ENCODE data around the gene PAX8.
A peak's percentile ranks its signal among the peaks of the same experiment; 100 is the strongest.

The PAX8 gene

DNA sequence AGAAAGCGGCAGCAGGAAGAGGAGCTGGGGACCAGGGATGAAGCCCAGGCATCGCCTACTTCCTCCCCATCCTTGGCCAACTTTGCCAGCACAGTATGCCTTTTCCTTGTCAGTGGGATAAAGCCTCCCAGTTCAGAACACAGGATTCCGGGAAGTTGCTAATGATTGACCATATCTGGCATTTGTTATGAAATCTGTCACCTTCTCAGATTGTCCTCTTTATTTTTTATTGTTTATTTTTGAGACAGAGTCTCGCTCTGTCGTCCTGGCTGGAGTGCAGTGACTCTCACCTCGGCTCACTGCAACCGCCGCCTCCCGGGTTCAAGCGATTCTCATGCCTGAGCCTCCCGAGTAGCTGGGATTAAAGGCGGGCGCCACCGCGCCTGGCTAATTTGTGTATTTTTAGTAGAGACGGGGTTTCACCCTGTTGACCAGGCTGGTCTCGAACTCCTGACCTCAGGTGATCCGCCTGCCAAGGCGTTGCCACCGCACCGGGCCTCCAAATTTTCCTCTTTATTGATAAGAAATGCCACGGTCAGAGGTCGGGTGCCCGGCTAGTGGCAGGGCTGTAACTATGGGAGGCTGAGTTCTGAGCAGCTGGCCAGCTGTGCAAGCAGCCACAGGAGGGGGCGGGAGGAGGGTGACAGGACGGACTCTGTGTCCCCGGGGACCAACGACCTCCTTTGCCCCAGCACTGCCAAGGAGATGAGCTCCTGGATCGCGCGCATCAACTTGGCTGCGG is 80.5 kb downstream of the PAX8 start:
- peak overlapping the region; percentile 33 for H3K4me3 ChIP-seq (ENCODE audit: low read depth, low read length)
- no peak for DNase-seq (ENCODE audit: low read depth)
- TF ChIP-seq, protein P1, sequence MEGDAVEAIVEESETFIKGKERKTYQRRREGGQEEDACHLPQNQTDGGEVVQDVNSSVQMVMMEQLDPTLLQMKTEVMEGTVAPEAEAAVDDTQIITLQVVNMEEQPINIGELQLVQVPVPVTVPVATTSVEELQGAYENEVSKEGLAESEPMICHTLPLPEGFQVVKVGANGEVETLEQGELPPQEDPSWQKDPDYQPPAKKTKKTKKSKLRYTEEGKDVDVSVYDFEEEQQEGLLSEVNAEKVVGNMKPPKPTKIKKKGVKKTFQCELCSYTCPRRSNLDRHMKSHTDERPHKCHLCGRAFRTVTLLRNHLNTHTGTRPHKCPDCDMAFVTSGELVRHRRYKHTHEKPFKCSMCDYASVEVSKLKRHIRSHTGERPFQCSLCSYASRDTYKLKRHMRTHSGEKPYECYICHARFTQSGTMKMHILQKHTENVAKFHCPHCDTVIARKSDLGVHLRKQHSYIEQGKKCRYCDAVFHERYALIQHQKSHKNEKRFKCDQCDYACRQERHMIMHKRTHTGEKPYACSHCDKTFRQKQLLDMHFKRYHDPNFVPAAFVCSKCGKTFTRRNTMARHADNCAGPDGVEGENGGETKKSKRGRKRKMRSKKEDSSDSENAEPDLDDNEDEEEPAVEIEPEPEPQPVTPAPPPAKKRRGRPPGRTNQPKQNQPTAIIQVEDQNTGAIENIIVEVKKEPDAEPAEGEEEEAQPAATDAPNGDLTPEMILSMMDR (IDR thresholded peaks at IDR 0.05; ENCODE audit: control insufficient read depth, extremely low read depth, insufficient read depth) = no peak

DNA sequence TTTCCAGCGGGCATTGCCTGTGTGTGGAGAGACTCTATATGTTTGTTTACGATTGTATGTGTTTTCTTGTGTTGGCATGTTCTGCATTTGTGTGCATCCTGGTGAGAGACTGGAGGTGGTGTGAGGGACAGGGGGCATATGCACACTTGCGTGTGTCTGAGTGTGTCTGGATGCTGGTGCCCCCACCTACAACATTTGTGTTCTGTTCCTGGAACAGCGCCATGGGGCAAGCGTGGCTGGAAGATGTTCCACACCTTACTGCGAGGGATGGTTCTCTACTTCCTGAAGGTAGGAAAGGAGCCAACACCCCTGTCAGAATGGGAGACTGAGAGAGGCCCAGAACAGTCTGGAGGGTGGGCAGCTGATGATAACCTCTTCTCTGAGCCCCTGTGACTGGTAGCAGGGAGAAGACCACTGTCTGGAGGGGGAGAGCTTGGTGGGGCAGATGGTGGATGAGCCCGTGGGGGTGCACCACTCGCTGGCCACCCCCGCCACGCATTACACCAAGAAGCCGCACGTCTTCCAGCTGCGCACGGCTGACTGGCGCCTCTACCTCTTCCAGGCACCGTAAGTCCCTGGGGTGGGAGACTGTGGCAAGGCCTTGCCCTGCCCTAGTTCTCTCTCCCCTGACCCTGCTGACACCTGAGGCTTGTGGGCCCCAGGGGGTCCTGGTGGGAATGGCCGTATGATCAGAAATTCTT is 81.2 kb downstream of the PAX8 start:
- TF ChIP-seq, protein P1 (IDR thresholded peaks at IDR 0.05; ENCODE audit: control insufficient read depth, extremely low read depth, insufficient read depth) = no peak
- no peak overlapping the region for H3K4me3 ChIP-seq (ENCODE audit: low read depth, low read length)
- no peak for DNase-seq (ENCODE audit: low read depth)

DNA sequence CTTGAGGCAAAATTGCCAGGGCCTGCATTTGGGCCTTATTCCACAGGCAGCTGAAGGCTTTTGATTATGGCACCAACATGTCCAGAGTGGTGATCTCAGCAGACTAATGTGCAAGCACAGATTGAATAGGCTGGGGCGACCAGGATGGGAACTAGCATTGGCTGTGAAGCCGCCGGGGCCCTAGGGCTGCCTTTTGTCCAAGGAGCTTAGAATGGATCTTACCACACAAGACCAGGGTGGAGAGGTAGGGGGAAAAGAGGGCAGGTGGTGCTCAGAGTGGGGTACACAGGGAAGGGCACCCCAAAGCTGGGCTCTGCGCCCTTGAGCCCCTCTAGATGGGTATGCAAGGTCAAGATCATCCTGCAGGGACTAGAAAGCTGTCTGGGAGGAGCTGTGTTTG is 81.9 kb downstream of the PAX8 start:
- DNase-seq (ENCODE audit: low read depth) = no peak
- no peak overlapping the region for H3K4me3 ChIP-seq (ENCODE audit: low read depth, low read length)
- TF ChIP-seq, protein P1 (IDR thresholded peaks at IDR 0.05; ENCODE audit: control insufficient read depth, extremely low read depth, insufficient read depth) = no peak

DNA sequence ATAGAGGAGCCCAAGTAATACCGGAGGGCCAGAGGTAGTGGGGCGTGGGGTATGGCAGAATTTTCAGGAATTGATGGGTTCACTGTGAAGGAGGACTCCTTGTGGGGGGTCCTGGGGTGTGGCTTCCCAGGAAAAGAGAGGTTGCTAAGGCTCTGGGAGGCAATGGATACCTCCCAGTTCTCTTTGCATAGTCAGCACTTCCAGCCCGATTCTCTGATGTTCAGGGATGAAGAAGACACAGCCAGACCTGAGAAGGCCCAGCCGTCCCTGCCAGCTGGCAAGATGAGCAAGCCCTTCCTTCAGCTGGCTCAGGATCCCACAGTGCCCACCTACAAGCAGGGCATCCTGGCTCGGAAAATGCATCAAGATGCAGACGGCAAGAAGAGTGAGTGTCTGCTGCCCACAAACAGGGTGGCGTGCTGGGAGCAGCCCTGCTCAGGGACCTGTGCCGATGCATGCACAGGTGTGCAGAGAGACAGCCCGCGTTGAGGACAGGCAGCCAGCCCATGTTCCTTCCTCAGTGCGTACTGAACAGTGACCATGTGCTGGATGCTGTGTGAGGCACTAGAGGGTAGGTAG is 82.7 kb downstream of the PAX8 start:
- DNase-seq (ENCODE audit: low read depth) = no peak
- TF ChIP-seq, protein P1 (IDR thresholded peaks at IDR 0.05; ENCODE audit: control insufficient read depth, extremely low read depth, insufficient read depth) = no peak
- no peak overlapping the region for H3K4me3 ChIP-seq (ENCODE audit: low read depth, low read length)

DNA sequence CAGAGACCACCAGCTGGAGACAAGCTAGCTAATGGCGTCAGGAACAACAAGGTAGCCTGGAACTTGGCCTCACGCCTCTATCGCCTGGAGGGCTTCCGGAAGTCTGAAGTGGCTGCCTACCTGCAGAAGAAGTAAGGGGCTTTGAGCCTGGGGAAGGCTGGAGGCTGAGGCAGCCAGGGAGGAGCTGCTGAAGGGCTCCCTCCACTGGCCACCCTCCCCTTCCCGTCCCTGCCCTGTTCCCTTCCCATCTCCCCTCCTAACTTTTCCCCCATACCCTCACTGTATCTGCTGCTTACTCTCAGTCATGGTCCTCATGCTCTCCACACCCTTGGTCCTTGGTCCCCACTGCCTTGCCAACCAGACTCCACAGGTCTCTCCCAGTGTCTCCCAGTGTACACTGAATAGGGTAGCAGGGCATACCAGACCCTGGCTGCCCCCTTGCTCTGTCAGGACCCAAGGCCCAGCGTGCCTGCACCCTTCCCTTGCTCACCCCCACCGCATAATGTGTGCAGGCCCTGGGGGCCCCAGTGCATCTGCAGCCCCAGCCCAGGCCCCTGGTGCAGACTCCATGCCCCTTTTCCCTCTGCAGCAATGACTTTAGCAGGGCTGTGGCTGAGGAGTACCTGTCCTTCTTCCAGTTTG is 86.1 kb downstream of the PAX8 start:
- no peak overlapping the region for H3K4me3 ChIP-seq (ENCODE audit: low read depth, low read length)
- TF ChIP-seq, protein P1 (IDR thresholded peaks at IDR 0.05; ENCODE audit: control insufficient read depth, extremely low read depth, insufficient read depth) = 0 out of 2 replicates have a peak, but pooled peaks have one; percentile 6
- DNase-seq (ENCODE audit: low read depth) = no peak

DNA sequence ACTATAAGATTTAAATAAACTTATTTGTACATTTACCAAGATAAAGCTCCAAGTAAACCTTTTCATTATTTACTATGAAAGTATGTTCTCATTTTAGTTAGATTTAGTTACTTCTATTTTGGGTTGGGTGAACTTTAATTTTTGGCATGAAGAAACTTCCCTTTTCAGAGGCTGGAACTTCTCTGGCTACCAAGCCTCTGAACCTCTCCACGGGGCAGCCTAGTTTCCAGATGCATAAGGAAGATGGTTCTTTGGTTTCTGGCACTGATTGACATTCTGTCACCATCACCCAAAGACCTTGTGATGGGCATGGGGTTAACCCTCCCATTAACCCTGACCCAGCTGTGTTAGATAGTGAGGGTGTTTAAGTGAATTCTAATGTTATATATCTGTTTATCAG is 87.8 kb downstream of the PAX8 start:
- TF ChIP-seq, protein P1 (IDR thresholded peaks at IDR 0.05; ENCODE audit: control insufficient read depth, extremely low read depth, insufficient read depth) = no peak
- no peak for DNase-seq (ENCODE audit: low read depth)
- no peak overlapping the region for H3K4me3 ChIP-seq (ENCODE audit: low read depth, low read length)

Data from LNCaP clone FGC (cell line).